H1 (cell line): ENCODE measurements around the gene PLXNA3. TPM values are rescaled to one million over a fixed set of nuclear protein-coding genes. Genes with fewer than 3 reads are reported as not detected.

Experiments used
- CTCF ChIA-PET: fragments of 300-600 bp; sonication (Branson Sonifier 250); formaldehyde crosslinking; loops from one replicate; lab custom pipeline; 2021; ENCODE audit not compliant: partially characterized antibody; lab: Charles Lee
- POLR2A ChIA-PET: fragments of 300-600 bp; sonication (Branson Sonifier 250); formaldehyde crosslinking; loops from one replicate; lab custom pipeline; 2021; ENCODE audit warnings: inconsistent platforms; ENCODE audit not compliant: partially characterized antibody; lab: Charles Lee
- DNase-seq, 2 experiments: peaks; one replicate each; pipeline versions ENCODE4 v3.0.0 to v3.0.0-alpha.2; 2010 to 2022; ENCODE audit warnings: low spot score in 2 of 2, low read depth in 1 of 2, mixed read lengths in 1 of 2
- FAIRE-seq: peaks from 2 replicates; lab custom pipeline; 2011; peaks lifted over from hg19 to GRCh38; lab: Jason Lieb, UNC
- H2AFZ ChIP-seq: 2 replicates; pipeline ENCODE4 v1.8.1; 2012; ENCODE audit warnings: low read length, inconsistent platforms
- H2AK5ac ChIP-seq: 2 replicates; pipeline ENCODE4 v1.6.1; 2013; ENCODE audit warnings: low read depth, low read length
- H2BK120ac ChIP-seq: replicated peaks from 2 replicates; pipeline ENCODE3; 2013; ENCODE audit warnings: low read depth, low read length, inconsistent platforms
- H2BK12ac ChIP-seq: 2 replicates; pipeline ENCODE4 v1.6.1; 2013; ENCODE audit warnings: low read depth, low read length
- H2BK15ac ChIP-seq: 2 replicates; pipeline ENCODE4 v1.6.1; 2013; ENCODE audit warnings: low read length
- H2BK20ac ChIP-seq: 2 replicates; pipeline ENCODE4 v1.6.1; 2013; ENCODE audit warnings: low read length
- H2BK5ac ChIP-seq: 2 replicates; pipeline ENCODE4 v1.6.1; 2013; ENCODE audit warnings: low read depth, low read length
- H3K14ac ChIP-seq: 2 replicates; pipeline ENCODE4 v1.6.1; 2013; ENCODE audit warnings: inconsistent platforms; ENCODE audit not compliant: insufficient read length
- H3K18ac ChIP-seq: 2 replicates; pipeline ENCODE4 v1.6.1; 2013; ENCODE audit warnings: low read length; ENCODE audit errors: extremely low read depth
- H3K23ac ChIP-seq: 2 replicates; pipeline ENCODE4 v1.6.1; 2013; ENCODE audit warnings: inconsistent platforms; ENCODE audit not compliant: insufficient read length
- H3K23me2 ChIP-seq: 2 replicates; pipeline ENCODE4 v1.6.1; 2013; ENCODE audit warnings: low read depth, low read length
- H3K27ac ChIP-seq: 2 replicates; pipeline ENCODE4 v1.6.1; 2011; ENCODE audit warnings: low read depth, low read length, inconsistent platforms
- H3K27me3 ChIP-seq, 4 experiments: replicated peaks in 1 of 4; 1 replicate in 1 of 4; 2 replicates in 3 of 4; pipeline versions ENCODE4 v1.6.1 to v1.8.1; 2011 to 2013; ENCODE audit warnings: low read length in 3 of 4, mild to moderate bottlenecking in 3 of 4, inconsistent platforms in 2 of 4, mixed read lengths in 2 of 4, moderate library complexity in 1 of 4; ENCODE audit not compliant: control insufficient read depth in 3 of 4, insufficient read depth in 3 of 4; ENCODE audit errors: extremely low read depth in 1 of 4
- H3K36me3 ChIP-seq, 4 experiments: 2 replicates each; pipeline versions ENCODE4 v1.6.1 to v1.8.1; 2011 to 2013; ENCODE audit warnings: mild to moderate bottlenecking in 4 of 4, low read length in 3 of 4, moderate library complexity in 2 of 4, control low read depth in 1 of 4, inconsistent platforms in 1 of 4; ENCODE audit not compliant: insufficient read depth in 4 of 4, control insufficient read depth in 2 of 4
- H3K4ac ChIP-seq: replicated peaks from 2 replicates; pipeline ENCODE3; 2013; ENCODE audit warnings: low read length, low read depth, mixed read lengths, inconsistent platforms; ENCODE audit not compliant: insufficient read length
- H3K4me1 ChIP-seq, 4 experiments: replicated peaks in 1 of 4; 1 replicate in 1 of 4; 2 replicates in 3 of 4; pipeline versions ENCODE4 v1.6.1 to v1.8.1; 2011 to 2013; ENCODE audit warnings: low read length in 3 of 4, inconsistent platforms in 2 of 4, mixed read lengths in 1 of 4; ENCODE audit not compliant: insufficient read depth in 4 of 4, control insufficient read depth in 3 of 4
- H3K4me2 ChIP-seq, 2 experiments: 2 replicates each; pipeline versions ENCODE4 v1.6.1 to v1.8.1; 2011 to 2013; ENCODE audit warnings: low read depth in 2 of 2, low read length in 2 of 2, control low read depth in 1 of 2, inconsistent platforms in 1 of 2, mild to moderate bottlenecking in 1 of 2; ENCODE audit not compliant: insufficient read depth in 1 of 2
- H3K4me3 ChIP-seq, 4 experiments: fragments of 200-600, 300-600 bp in 1 of 4; sonication (generic), shearing (Covaris generic), sonication (Bioruptor Twin) in 1 of 4; 2 replicates each; pipeline versions ENCODE4 v1.5.1 to v1.8.1; 2011 to 2016; ENCODE audit warnings: low read length in 4 of 4, low read depth in 3 of 4, control low read depth in 2 of 4, inconsistent platforms in 2 of 4, mild to moderate bottlenecking in 2 of 4, mixed read lengths in 1 of 4, moderate library complexity in 1 of 4; ENCODE audit not compliant: insufficient read depth in 2 of 4; ENCODE audit errors: extremely low read depth in 1 of 4
- H3K56ac ChIP-seq: replicated peaks from 2 replicates; pipeline ENCODE3; 2013; ENCODE audit warnings: low read depth, mild to moderate bottlenecking, mixed read lengths, low read length, inconsistent platforms; ENCODE audit not compliant: insufficient read length
- H3K79me1 ChIP-seq: 2 replicates; pipeline ENCODE4 v1.6.1; 2013; ENCODE audit warnings: low read depth, low read length, control low read depth
- H3K79me2 ChIP-seq, 2 experiments: 2 replicates each; pipeline versions ENCODE4 v1.6.1 to v1.8.1; 2012 to 2013; ENCODE audit warnings: low read length in 2 of 2, mild to moderate bottlenecking in 2 of 2, inconsistent platforms in 1 of 2; ENCODE audit not compliant: insufficient read depth in 2 of 2, control insufficient read depth in 1 of 2
- H3K9ac ChIP-seq, 4 experiments: replicated peaks in 1 of 4; 1 replicate in 1 of 4; 2 replicates in 3 of 4; pipeline versions ENCODE4 v1.6.1 to v1.8.1; 2011 to 2013; ENCODE audit warnings: low read depth in 3 of 4, low read length in 3 of 4, control low read depth in 2 of 4, mild to moderate bottlenecking in 2 of 4, moderate library complexity in 2 of 4, inconsistent platforms in 1 of 4; ENCODE audit errors: extremely low read depth in 1 of 4
- H3K9me3 ChIP-seq, 2 experiments: 2 replicates each; pipeline versions ENCODE4 v1.6.1 to v1.8.1; 2012 to 2013; ENCODE audit warnings: mild to moderate bottlenecking in 2 of 2, moderate library complexity in 2 of 2, control low read depth in 1 of 2, inconsistent platforms in 1 of 2, low read depth in 1 of 2, low read length in 1 of 2, mixed read lengths in 1 of 2; ENCODE audit not compliant: insufficient read depth in 2 of 2
- H4K20me1 ChIP-seq, 2 experiments: replicated peaks in 1 of 2; 2 replicates each; pipeline versions ENCODE3 to v1.8.1; 2011 to 2013; ENCODE audit warnings: inconsistent platforms in 2 of 2, low read length in 2 of 2, mild to moderate bottlenecking in 1 of 2; ENCODE audit not compliant: insufficient read depth in 2 of 2, control insufficient read depth in 1 of 2
- H4K5ac ChIP-seq: 2 replicates; pipeline ENCODE4 v1.6.1; 2013; ENCODE audit warnings: low read length, low read depth, mixed read lengths, inconsistent platforms; ENCODE audit not compliant: insufficient read length
- H4K8ac ChIP-seq: 2 replicates; pipeline ENCODE4 v1.8.0; 2013; ENCODE audit warnings: mild to moderate bottlenecking, moderate library complexity, low read length, inconsistent platforms; ENCODE audit not compliant: insufficient read depth; ENCODE audit errors: extremely low read depth
- H4K91ac ChIP-seq: replicated peaks from 2 replicates; pipeline ENCODE3; 2013; ENCODE audit warnings: low read length, mixed read lengths, inconsistent platforms; ENCODE audit not compliant: insufficient read length
- POLR2AphosphoS5 ChIP-seq: IDR thresholded peaks from 2 replicates; pipeline ENCODE4 v1.6.1; 2011; ENCODE audit warnings: low read depth, low read length
- WGBS, 2 experiments: shearing (Covaris generic) in 1 of 2; methylation state at CpG; one replicate each; pipeline versions ENCODE4 v1.1.6 to v1.1.7; 2013 to 2015; ENCODE audit warnings: low lambda C conversion rate in 2 of 2, mixed read lengths in 2 of 2, inconsistent platforms in 1 of 2, low coverage in 1 of 2, missing lambda C conversion rate in 1 of 2; ENCODE audit not compliant: insufficient replicate concordance in 2 of 2, insufficient coverage in 1 of 2, insufficient read length in 1 of 2; ENCODE audit errors: extremely low coverage in 1 of 2, missing lambda C conversion rate in 1 of 2; 5-methylcytosine and 5-hydroxymethylcytosine counted together
- polyA plus RNA-seq, 7 experiments: library from polyadenylated mRNA; depleted of rRNA in 3 of 7; stranded (reverse) in 5 of 7; unstranded in 2 of 7; fragments of >200 nt in 5 of 7; fragments of 200-250 nt in 2 of 7; gene quantifications; 1 replicate in 5 of 7; 2 replicates in 1 of 7; 4 replicates in 1 of 7; pipeline versions ENCODE4 v1.2.1 to v1.2.3, GENCODE V29; 2011 to 2013; ENCODE audit warnings: missing spikeins in 2 of 7, mixed read lengths in 2 of 7
- total RNA-seq: library from RNA; stranded (reverse); fragmentation: NEBNext Ultra II Directional; extraction: Animal tissue kit (Norgen Biotek cat#: 25700); gene quantifications from 2 replicates; pipeline ENCODE4 v1.2.1, GENCODE V29; 2021

Gene PLXNA3
- total and polyA plus RNA-seq, 2 of the 8 experiments (the other 6 are each of a cell fraction or from before 2014, with no cell fraction given): 10.7 to 18.2 TPM

- Histone ChIP-seq H2BK5ac (peak overlapping the region; percentile 49; the same call in 1 of the 2 replicates), H2BK15ac (no peak overlapping the region), H3K4me1 (peaks cover 1 to 10% (median 7%) of the 10 kb centered on the region in 4 experiments; a peak in 6 of 7 replicates), H4K8ac (peak overlapping the region; percentile 21; the same call in 1 of the 2 replicates), H2AFZ (no peak overlapping the region; the same call in 1 of the 2 replicates), H4K5ac (peak overlapping the region; percentile 7), H3K23me2 (peaks cover 9% of the 10 kb centered on the region), H4K20me1 (no peaks in the 10 kb centered on the region), H3K4me3 (peak overlapping the region; percentile 41 to 81 (median 45); a peak in 7 of 8 replicates), H3K18ac (peak overlapping the region; percentile 71; the same call in 1 of the 2 replicates), H3K4me2 (peak overlapping the region; percentile 93 to 99), H2BK120ac (no peak overlapping the region), H3K79me1 (no peaks in the 10 kb centered on the region), H3K56ac (no peak overlapping the region), H2BK20ac (no peak overlapping the region), H3K9ac (peak overlapping the region in 3 of 4 experiments; percentile 51 to 71 (median 70); a peak in 5 of 7 replicates), H3K27ac (peak overlapping the region; percentile 87), H4K91ac (peak overlapping the region; percentile 93), H3K23ac (no peak overlapping the region), H3K9me3 (no peaks in the 10 kb centered on the region), H3K36me3 (no peaks in the 10 kb centered on the region), H3K14ac (no peak overlapping the region), H2AK5ac (no peak overlapping the region), H3K4ac (no peak overlapping the region), H3K27me3 (no peaks in the 10 kb centered on the region), H3K79me2 (no peaks in the 10 kb centered on the region), H2BK12ac (0 out of 2 replicates have a peak overlapping the region, but pooled peaks have one; percentile 84)
- WGBS, 2 experiments: 4% methylated on average over 14 of the region's 19 CpGs; no CpG with 5 or more reads in 1 of the 2 experiments
- no peak for DNase-seq
- peak; percentile 71 for FAIRE-seq
- ChIA-PET POLR2A (interaction anchor here (0.7 to 2.4 kb wide), 11 partner anchors 9 to 143 kb away, joined by 3 to 10 read pairs (median 4); partner anchors contain the start of genes EMD, RPL10 and UBL4A), CTCF (interaction anchor here (1.1 kb wide), 1 partner anchor 12 kb away, joined by 3 read pairs; no protein-coding TSS in a partner anchor)
- no peak; the same call in 1 of the 2 replicates for TF ChIP-seq POLR2AphosphoS5
These were observed 58.6 kb downstream of the PLXNA3 start for GRCh38 chrX:154516656-154517100.
